AG04450 (cell line): ENCODE data around the gene CFAP119. TPM values are rescaled to one million over a fixed set of nuclear protein-coding genes. Genes with fewer than 3 reads are reported as not detected.

ENCODE experiments used
- CTCF ChIA-PET: fragments of 300-600, 350-600 bp; formaldehyde crosslinking; extraction: SDS; loops from one replicate; lab custom pipeline; 2022; ENCODE audit warnings: antibody characterized with exemption, inconsistent platforms; lab: Charles Lee
- POLR2A ChIA-PET: fragments of 350-600 bp; formaldehyde crosslinking; extraction: SDS; loops from one replicate; lab custom pipeline; 2021; ENCODE audit warnings: antibody characterized with exemption, inconsistent platforms; lab: Yijun Ruan, JAX
- DNase-seq: peaks from one replicate; pipeline ENCODE4 v3.0.0-alpha.2; 2011; ENCODE audit warnings: low read depth, low spot score
- H3K27ac ChIP-seq: one replicate; pipeline ENCODE4 v1.5.1; 2012; ENCODE audit warnings: low read depth, low read length, control low read depth
- H3K27me3 ChIP-seq: one replicate; pipeline ENCODE4 v1.6.0; 2012; ENCODE audit warnings: low read length; ENCODE audit not compliant: control insufficient read depth, insufficient read depth
- H3K4me3 ChIP-seq: 2 replicates; pipeline ENCODE4 v1.5.1; 2011; ENCODE audit warnings: mild to moderate bottlenecking, low read depth, low read length, control low read depth
- H3K9me3 ChIP-seq: 2 replicates; pipeline ENCODE4 v1.5.1; 2012; ENCODE audit warnings: low read length; ENCODE audit not compliant: control insufficient read depth, insufficient read depth
- CTCF ChIP-seq: IDR thresholded peaks from 2 replicates; pipeline ENCODE4 v1.5.1; 2011; ENCODE audit warnings: low read depth, low read length, control low read depth, inconsistent platforms
- polyA plus RNA-seq: library from polyadenylated mRNA; depleted of rRNA; stranded (reverse); fragments of >200 nt; gene quantifications from 2 replicates; pipeline ENCODE4 v1.2.3, GENCODE V29; 2011

Gene CFAP119
- polyA plus RNA-seq, 1 experiment = 3.1 TPM

GRCh38 chr16:30775392-30776188 is 13.7 kb upstream of the CFAP119 start:
- DNase-seq = no peak
- no peak for TF ChIP-seq CTCF
- ChIA-PET CTCF (no interaction called here), POLR2A (interaction anchor here (0.6 to 1.5 kb wide), 3 partner anchors 28 to 42 kb away, joined by 3 to 6 read pairs (median 4); partner anchors contain the start of gene PHKG2)
- Histone ChIP-seq H3K9me3 (no peaks in the 10 kb centered on the region; the same call in 1 of the 2 replicates), H3K4me3 (peak overlapping the region; percentile 73), H3K27ac (peak overlapping the region; percentile 57), H3K27me3 (no peaks in the 10 kb centered on the region)

- peak overlapping the region; percentile 52 for H3K27ac ChIP-seq
- H3K9me3 ChIP-seq = no peaks in the 10 kb centered on the region; the same call in 1 of the 2 replicates
- TF ChIP-seq CTCF = no peak
- CTCF ChIA-PET = no interaction called here
- H3K27me3 ChIP-seq = no peaks in the 10 kb centered on the region
- H3K4me3 ChIP-seq = peak overlapping the region; percentile 73
- POLR2A ChIA-PET = interaction anchor here (0.9 to 1.5 kb wide), 3 partner anchors 27 to 40 kb away, joined by 3 to 6 read pairs (median 4); partner anchors contain the start of gene PHKG2
- no peak for DNase-seq
Measured at GRCh38 chr16:30775131-30775391, 13.2 kb upstream of the CFAP119 start.

- H3K27me3 ChIP-seq = no peaks in the 10 kb centered on the region
- H3K9me3 ChIP-seq = no peaks in the 10 kb centered on the region; the same call in 1 of the 2 replicates
- peak overlapping the region; percentile 73 for H3K4me3 ChIP-seq
- ChIA-PET POLR2A (interaction anchor here (0.9 to 1.5 kb wide), 4 partner anchors 11 to 40 kb away, joined by 3 to 6 read pairs (median 4); partner anchors contain the start of gene PHKG2), CTCF (no interaction called here)
- no peak for TF ChIP-seq CTCF
- H3K27ac ChIP-seq = peak overlapping the region; percentile 52
- DNase-seq = no peak
Measured at GRCh38 chr16:30774367-30775130, 12.7 kb upstream of the CFAP119 start.

GRCh38 chr16:30773826-30774225 is 12.0 kb upstream of the CFAP119 start:
- POLR2A ChIA-PET = interaction anchor here (1.1 kb wide), 1 partner anchor 10 kb away, joined by 3 read pairs; no protein-coding TSS in a partner anchor

More at GRCh38 chr16:30773826-30774225, 12.0 kb upstream of the CFAP119 start:
- no peaks in the 10 kb centered on the region; the same call in 1 of the 2 replicates for H3K9me3 ChIP-seq
- no peak for TF ChIP-seq CTCF
- H3K27ac ChIP-seq = no peak overlapping the region
- CTCF ChIA-PET = no interaction called here
- DNase-seq = no peak
- no peak overlapping the region for H3K4me3 ChIP-seq
- no peaks in the 10 kb centered on the region for H3K27me3 ChIP-seq
